ENCODE data around the gene C10orf120. TPM values are rescaled to one million over a fixed set of nuclear protein-coding genes. Genes with fewer than 3 reads are reported as not detected.

Gene C10orf120
- total and polyA plus RNA-seq, 9 of the 15 experiments (the other 6 are each of a cell fraction or from before 2014, with no cell fraction given) = not detected

GRCh38 chr10:122729126-122729525 lies 29.5 kb upstream of the C10orf120 start (continued):
- TF ChIP-seq, protein P1, sequence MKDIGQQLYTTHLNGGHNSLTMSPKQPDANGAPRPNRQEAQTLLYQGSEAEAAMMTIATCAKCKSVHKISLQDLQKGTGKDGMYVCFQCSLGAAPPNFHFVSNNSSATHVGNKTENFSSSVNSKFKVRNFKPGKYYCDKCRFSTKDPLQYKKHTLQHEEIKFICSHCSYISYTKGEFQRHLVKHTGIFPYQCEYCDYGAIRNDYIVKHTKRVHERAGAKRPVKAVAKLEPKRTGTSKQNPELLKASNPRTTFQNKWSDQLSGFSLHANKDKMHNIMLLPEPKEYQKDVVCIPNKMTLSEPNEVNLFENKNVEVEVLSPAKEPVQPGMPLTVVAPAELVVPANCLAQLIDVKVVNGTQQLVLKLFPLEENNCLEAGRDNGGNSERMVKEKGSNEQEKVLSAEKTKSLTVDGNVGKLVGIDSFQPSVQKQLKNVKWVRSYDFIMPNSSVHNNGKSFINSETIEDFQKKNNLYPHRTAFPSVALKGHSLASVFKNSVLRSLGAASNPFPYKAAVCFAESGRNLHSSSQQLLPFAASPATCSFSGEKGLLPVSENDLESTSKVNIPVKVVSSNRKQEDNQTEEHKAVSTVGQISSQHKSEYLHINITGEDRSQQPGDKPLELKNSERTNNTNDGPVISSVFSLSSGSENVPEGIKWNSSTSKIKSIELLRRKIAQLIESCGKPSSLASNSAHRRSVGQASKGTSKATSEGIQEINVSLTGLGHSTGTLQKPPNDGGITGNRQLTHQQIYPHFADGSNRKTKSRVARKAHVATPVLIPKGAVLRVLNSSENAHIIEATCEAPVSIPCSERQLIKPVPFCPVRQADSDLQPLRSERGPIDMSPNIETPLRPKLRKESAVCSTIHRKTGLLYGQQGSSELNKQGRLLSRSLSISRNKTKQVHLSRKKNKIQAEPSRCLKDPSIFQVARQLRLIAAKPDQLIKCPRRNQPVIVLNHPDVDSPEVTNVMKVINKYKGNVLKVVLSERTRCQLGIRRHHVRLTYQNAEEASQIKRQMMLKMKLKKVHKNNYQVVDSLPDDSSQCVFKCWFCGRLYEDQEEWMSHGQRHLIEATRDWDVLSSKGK (CRISPR knock-in tag; IDR thresholded peaks at IDR 0.05) = no peak
- TF ChIP-seq ZBTB1 (CRISPR knock-in tag; IDR thresholded peaks at IDR 0.05; ENCODE audit: borderline replicate concordance, low read depth) = no peak
- no peak for TF ChIP-seq MYC (IDR thresholded peaks at IDR 0.05; ENCODE audit: low read depth, low read length)
- no peak for TF ChIP-seq MYC (CRISPR knock-in tag; IDR thresholded peaks at IDR 0.05; ENCODE audit: borderline replicate concordance, low read depth)
- no peak for TF ChIP-seq SIX5 (IDR thresholded peaks at IDR 0.05; ENCODE audit: borderline replicate concordance in 1 of 2, insufficient read depth in 1 of 2, low read depth in 1 of 2, low read length in 2 of 2)

DNA sequence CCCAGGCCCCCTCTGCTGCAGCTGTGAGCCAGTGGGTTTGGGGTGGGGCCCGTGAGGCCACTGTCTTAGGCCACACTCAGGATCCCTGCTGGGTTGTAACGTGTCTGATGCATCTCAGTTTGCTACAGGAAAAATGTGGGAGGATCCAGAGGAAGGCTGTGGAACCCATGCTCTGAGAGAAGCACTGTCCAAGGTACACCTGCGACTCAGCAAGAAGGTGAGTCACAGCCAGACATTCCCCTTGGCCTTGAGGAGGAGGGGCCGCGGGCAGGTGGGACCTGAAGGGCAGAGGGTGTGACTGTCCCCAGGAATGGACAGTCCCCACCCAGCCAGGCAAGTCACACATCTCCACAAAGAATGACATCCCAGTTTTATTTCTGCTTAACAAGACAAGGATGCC lies 27.8 kb upstream of the C10orf120 start:
- H3K36me3 ChIP-seq (ENCODE audit: control insufficient read depth, insufficient read depth, low read length) = no peaks in the 10 kb centered on the region
- no peak for FAIRE-seq

More for the DNA sequence above, 27.8 kb upstream of the C10orf120 start:
- H3K9me1 ChIP-seq (ENCODE audit: control insufficient read depth, insufficient read depth, low read length) = no peaks in the 10 kb centered on the region
- no peaks in the 10 kb centered on the region for H4K20me1 ChIP-seq (replicated peaks; ENCODE audit: control insufficient read depth, insufficient read depth, low read length)
- ChIA-PET CTCF (ENCODE audit: low intra/inter-chr PET ratio) (no interaction called here), POLR2A (no interaction called here)
- no peak overlapping the region for H2AFZ ChIP-seq (ENCODE audit: low read depth, low read length)
- H3K9ac ChIP-seq (ENCODE audit: insufficient read depth in 1 of 2, low read depth in 2 of 2, low read length in 2 of 2) = no peak overlapping the region
- in situ Hi-C loops (cut with MboI) = no loop called here
- no TSS peak for BruUV-seq (replicated peaks)
- WGBS (ENCODE audit: insufficient coverage, low coverage, missing lambda C conversion rate) = 0% methylated on average over 2 of the region's 5 CpGs
- H3K4me2 ChIP-seq (ENCODE audit: insufficient read depth, low read length) = no peak overlapping the region
- DNase-seq (ENCODE audit: extremely low read depth in 1 of 4, low spot score in 3 of 4) (no peak), ATAC-seq (no peak)
- TF ChIP-seq ELF2 (CRISPR knock-in tag; IDR thresholded peaks at IDR 0.05) (no peak), FOXJ3 (CRISPR knock-in tag; IDR thresholded peaks at IDR 0.05) (no peak), SPI1 (IDR thresholded peaks at IDR 0.05; ENCODE audit: borderline replicate concordance, low read depth, low read length) (no peak), ZC3H11A (IDR thresholded peaks at IDR 0.05; ENCODE audit: low read depth, low read length) (no peak), ZBTB49 (CRISPR knock-in tag; IDR thresholded peaks at IDR 0.05; ENCODE audit: borderline replicate concordance) (no peak)
- intact Hi-C loops (cut with micrococcal nuclease) = no loop called here
- H3K27ac ChIP-seq (ENCODE audit: extremely low read depth, low read depth, low read length) = no peak overlapping the region
- H3K4me3 ChIP-seq = no peak overlapping the region
- no peaks in the 10 kb centered on the region for H3K79me2 ChIP-seq (ENCODE audit: control insufficient read depth, insufficient read depth, low read length)
- no peaks in the 10 kb centered on the region for H3K4me1 ChIP-seq (replicated peaks in 1 of 2; ENCODE audit: control insufficient read depth in 2 of 2, insufficient read depth in 2 of 2, low read length in 2 of 2)
- H3K9me3 ChIP-seq (replicated peaks; ENCODE audit: control insufficient read depth, insufficient read depth, low read depth, low read length) = no peaks in the 10 kb centered on the region
- peaks cover 0 to 6% of the 10 kb centered on the region in 2 experiments; a peak in 2 of 5 replicates for H3K27me3 ChIP-seq (ENCODE audit: control insufficient read depth in 2 of 2, insufficient read depth in 2 of 2, low read length in 2 of 2)
